H9 (cell line): Measurements from ENCODE around the gene PTPN13. TPM values are rescaled to one million over a fixed set of nuclear protein-coding genes. Genes with fewer than 3 reads are reported as not detected.

Experiments used
- DNase-seq: peaks from one replicate; pipeline ENCODE4 v3.0.0-alpha.2; 2017
- H2AFZ ChIP-seq: one replicate; pipeline ENCODE4 v1.6.1; 2013; ENCODE audit warnings: mild to moderate bottlenecking, low read length, control low read depth, moderate library complexity
- H2AK5ac ChIP-seq: 2 replicates; pipeline ENCODE4 v1.6.1; 2013; ENCODE audit warnings: low read length, control low read depth, mixed read lengths; ENCODE audit not compliant: insufficient read length
- H2BK120ac ChIP-seq: one replicate; pipeline ENCODE4 v1.6.1; 2013; ENCODE audit warnings: low read depth, mild to moderate bottlenecking, low read length, control low read depth, inconsistent platforms; ENCODE audit not compliant: poor library complexity, severe bottlenecking
- H2BK12ac ChIP-seq: 2 replicates; pipeline ENCODE4 v1.6.1; 2013; ENCODE audit warnings: low read length, control low read depth, mixed read lengths, low read depth; ENCODE audit not compliant: insufficient read length
- H2BK15ac ChIP-seq: 2 replicates; pipeline ENCODE4 v1.6.1; 2013; ENCODE audit warnings: low read depth, low read length, control low read depth
- H2BK20ac ChIP-seq: one replicate; pipeline ENCODE4 v1.6.1; 2013; ENCODE audit warnings: low read depth, mild to moderate bottlenecking, low read length, control low read depth, inconsistent platforms; ENCODE audit not compliant: poor library complexity, severe bottlenecking
- H2BK5ac ChIP-seq: 2 replicates; pipeline ENCODE4 v1.6.1; 2013; ENCODE audit warnings: low read length, control low read depth, mixed read lengths; ENCODE audit not compliant: insufficient read length
- H3K14ac ChIP-seq: 2 replicates; pipeline ENCODE4 v1.6.1; 2013; ENCODE audit warnings: low read length, control low read depth; ENCODE audit not compliant: insufficient read depth
- H3K18ac ChIP-seq: 2 replicates; pipeline ENCODE4 v1.6.1; 2013; ENCODE audit warnings: low read depth, mild to moderate bottlenecking, mixed read lengths, low read length, control low read depth; ENCODE audit not compliant: insufficient read length
- H3K23ac ChIP-seq: 2 replicates; pipeline ENCODE4 v1.6.1; 2013; ENCODE audit warnings: low read length, control low read depth, mixed read lengths, low read depth; ENCODE audit not compliant: insufficient read length
- H3K23me2 ChIP-seq: 2 replicates; pipeline ENCODE4 v1.6.1; 2013; ENCODE audit warnings: low read depth, mild to moderate bottlenecking, mixed read lengths, low read length, control low read depth; ENCODE audit not compliant: insufficient read length, poor library complexity, severe bottlenecking
- H3K27ac ChIP-seq: 2 replicates; pipeline ENCODE4 v1.5.1; 2013; ENCODE audit warnings: low read length, control low read depth, mixed read lengths, low read depth; ENCODE audit not compliant: insufficient read length
- H3K27me3 ChIP-seq: 2 replicates; pipeline ENCODE4 v1.6.1; 2013; ENCODE audit warnings: low read length, control low read depth, inconsistent platforms; ENCODE audit not compliant: insufficient read depth
- H3K4ac ChIP-seq: 2 replicates; pipeline ENCODE4 v1.6.1; 2013; ENCODE audit warnings: low read depth, mild to moderate bottlenecking, control low read depth, inconsistent platforms, low read length, moderate library complexity
- H3K4me1 ChIP-seq: 2 replicates; pipeline ENCODE4 v1.6.1; 2013; ENCODE audit warnings: low read length, control low read depth, inconsistent platforms; ENCODE audit not compliant: insufficient read depth
- H3K4me2 ChIP-seq: 2 replicates; pipeline ENCODE4 v1.6.1; 2013; ENCODE audit warnings: low read length, control low read depth, mixed read lengths; ENCODE audit not compliant: insufficient read length, insufficient read depth
- H3K56ac ChIP-seq: 2 replicates; pipeline ENCODE4 v1.6.1; 2013; ENCODE audit warnings: low read depth, mild to moderate bottlenecking, mixed read lengths, low read length, control low read depth; ENCODE audit not compliant: insufficient read length
- H3K79me1 ChIP-seq: 2 replicates; pipeline ENCODE4 v1.6.1; 2013; ENCODE audit warnings: low read depth, mild to moderate bottlenecking, moderate library complexity, low read length, control low read depth, inconsistent platforms; ENCODE audit not compliant: insufficient read depth, poor library complexity, severe bottlenecking
- H3K79me2 ChIP-seq: 2 replicates; pipeline ENCODE4 v1.6.1; 2013; ENCODE audit warnings: low read length, control low read depth, inconsistent platforms; ENCODE audit not compliant: insufficient read depth
- H3K9ac ChIP-seq: 2 replicates; pipeline ENCODE4 v1.6.1; 2013; ENCODE audit warnings: low read length, control low read depth, mixed read lengths; ENCODE audit not compliant: insufficient read length; ENCODE audit errors: extremely low read depth
- H3K9me3 ChIP-seq: one replicate; pipeline ENCODE4 v1.6.1; 2013; ENCODE audit warnings: low read depth, low read length, inconsistent platforms; ENCODE audit not compliant: control insufficient read depth
- H3T11ph ChIP-seq: one replicate; pipeline ENCODE4 v1.6.1; 2013; ENCODE audit warnings: mild to moderate bottlenecking, low read length, control low read depth, inconsistent platforms
- H4K20me1 ChIP-seq: one replicate; pipeline ENCODE4 v1.6.1; 2013; ENCODE audit not compliant: control insufficient read depth, insufficient read length, insufficient read depth
- H4K5ac ChIP-seq: 2 replicates; pipeline ENCODE4 v1.6.1; 2013; ENCODE audit warnings: low read depth, mild to moderate bottlenecking, mixed read lengths, low read length, control low read depth; ENCODE audit not compliant: insufficient read length
- H4K8ac ChIP-seq: replicated peaks from 2 replicates; pipeline ENCODE4 v1.6.1; 2013; ENCODE audit warnings: low read length, control low read depth, mixed read lengths, low read depth; ENCODE audit not compliant: insufficient read length
- H4K91ac ChIP-seq: 2 replicates; pipeline ENCODE4 v1.6.1; 2013; ENCODE audit warnings: low read depth, mild to moderate bottlenecking, moderate library complexity, mixed read lengths, low read length, control low read depth; ENCODE audit not compliant: insufficient read length
- H3K27ac Mint-ChIP-seq, 3 experiments: 2 replicates in 2 of 3; 3 replicates in 1 of 3; pipeline ENCODE4 v1.8.0; 2020 to 2021; ENCODE audit warnings: mixed read lengths in 3 of 3, mild to moderate bottlenecking in 1 of 3, moderate library complexity in 1 of 3
- H3K27me3 Mint-ChIP-seq: 2 replicates; pipeline ENCODE4 v1.8.0; 2021; ENCODE audit warnings: low read depth, mild to moderate bottlenecking, moderate library complexity, mixed read lengths
- H3K36me3 Mint-ChIP-seq, 3 experiments: 2 replicates in 2 of 3; 3 replicates in 1 of 3; pipeline ENCODE4 v1.8.0; 2020 to 2021; ENCODE audit warnings: low read depth in 3 of 3, mixed read lengths in 3 of 3; ENCODE audit not compliant: insufficient read depth in 1 of 3
- H3K4me1 Mint-ChIP-seq, 2 experiments: 2 replicates each; pipeline ENCODE4 v1.8.0; 2020; ENCODE audit warnings: mixed read lengths in 2 of 2
- H3K4me3 Mint-ChIP-seq, 2 experiments: 2 replicates in 1 of 2; 3 replicates in 1 of 2; pipeline ENCODE4 v1.8.0; 2020 to 2021; ENCODE audit warnings: mild to moderate bottlenecking in 2 of 2, mixed read lengths in 2 of 2, moderate library complexity in 1 of 2
- H3K9me3 Mint-ChIP-seq, 2 experiments: 2 replicates in 1 of 2; 3 replicates in 1 of 2; pipeline ENCODE4 v1.8.0; 2020; ENCODE audit warnings: mild to moderate bottlenecking in 2 of 2, mixed read lengths in 2 of 2, moderate library complexity in 1 of 2
- WGBS: extraction: QIAGEN DNeasy Blood & Tissue Kit; methylation state at CpG from one replicate; pipeline ENCODE4 v1.1.7; 2013; ENCODE audit warnings: missing lambda C conversion rate, low lambda C conversion rate, mixed read lengths; ENCODE audit not compliant: insufficient read length; ENCODE audit errors: extremely low coverage; 5-methylcytosine and 5-hydroxymethylcytosine counted together
- total RNA-seq: library from RNA; stranded (reverse); gene quantifications from 2 replicates; pipeline ENCODE4 v1.2.1, GENCODE V29; 2021
- TF ChIP-seq, protein P1 (sequence below): fragments of 200-600 bp; sonication (generic); conservative IDR thresholded peaks from 3 replicates; pipeline ENCODE4 v1.8.0; 2021; ENCODE audit warnings: antibody characterized with exemption, mild to moderate bottlenecking

The PTPN13 gene
- total RNA-seq, 1 experiment from 2014 or later = 34.9 TPM

- H3K14ac ChIP-seq = no peak overlapping the region
- DNase-seq = no peak
- H3K4me1 ChIP-seq = no peaks in the 10 kb centered on the region
- Mint-ChIP-seq H3K9me3 (peaks cover 3 to 9% of the 10 kb centered on the region in 2 experiments), H3K4me3 (no peak overlapping the region), H3K36me3 (peaks cover 17 to 22% (median 19%) of the 10 kb centered on the region in 3 experiments), H3K27ac (no peak overlapping the region), H3K4me1 (no peaks in the 10 kb centered on the region), H3K27me3 (no peaks in the 10 kb centered on the region)
- H2BK5ac ChIP-seq = no peak overlapping the region
- no peak overlapping the region for H2BK20ac ChIP-seq
- no peaks in the 10 kb centered on the region for H3K79me1 ChIP-seq
- H3T11ph ChIP-seq = no peak overlapping the region
- H3K27ac ChIP-seq = no peak overlapping the region
- H3K4ac ChIP-seq = no peak overlapping the region
- no peak overlapping the region for H3K18ac ChIP-seq
- H3K27me3 ChIP-seq = no peaks in the 10 kb centered on the region; the same call in 1 of the 2 replicates
- H2BK12ac ChIP-seq = no peak overlapping the region
- H4K20me1 ChIP-seq = no peaks in the 10 kb centered on the region
- no peak overlapping the region for H3K23ac ChIP-seq
- no peak overlapping the region for H2BK120ac ChIP-seq
- no peak overlapping the region for H3K9ac ChIP-seq
- no peak overlapping the region for H4K91ac ChIP-seq
- H4K5ac ChIP-seq = no peak overlapping the region
- TF ChIP-seq, protein P1, sequence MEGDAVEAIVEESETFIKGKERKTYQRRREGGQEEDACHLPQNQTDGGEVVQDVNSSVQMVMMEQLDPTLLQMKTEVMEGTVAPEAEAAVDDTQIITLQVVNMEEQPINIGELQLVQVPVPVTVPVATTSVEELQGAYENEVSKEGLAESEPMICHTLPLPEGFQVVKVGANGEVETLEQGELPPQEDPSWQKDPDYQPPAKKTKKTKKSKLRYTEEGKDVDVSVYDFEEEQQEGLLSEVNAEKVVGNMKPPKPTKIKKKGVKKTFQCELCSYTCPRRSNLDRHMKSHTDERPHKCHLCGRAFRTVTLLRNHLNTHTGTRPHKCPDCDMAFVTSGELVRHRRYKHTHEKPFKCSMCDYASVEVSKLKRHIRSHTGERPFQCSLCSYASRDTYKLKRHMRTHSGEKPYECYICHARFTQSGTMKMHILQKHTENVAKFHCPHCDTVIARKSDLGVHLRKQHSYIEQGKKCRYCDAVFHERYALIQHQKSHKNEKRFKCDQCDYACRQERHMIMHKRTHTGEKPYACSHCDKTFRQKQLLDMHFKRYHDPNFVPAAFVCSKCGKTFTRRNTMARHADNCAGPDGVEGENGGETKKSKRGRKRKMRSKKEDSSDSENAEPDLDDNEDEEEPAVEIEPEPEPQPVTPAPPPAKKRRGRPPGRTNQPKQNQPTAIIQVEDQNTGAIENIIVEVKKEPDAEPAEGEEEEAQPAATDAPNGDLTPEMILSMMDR = no peak
- no peaks in the 10 kb centered on the region for H3K9me3 ChIP-seq
- H2AK5ac ChIP-seq = no peak overlapping the region
- H3K56ac ChIP-seq = no peak overlapping the region
- no peak overlapping the region for H2BK15ac ChIP-seq
- no peaks in the 10 kb centered on the region for H3K23me2 ChIP-seq
- H2AFZ ChIP-seq = no peak overlapping the region
- WGBS = no CpG with 5 or more reads among the region's 1 CpG
- H4K8ac ChIP-seq = no peak overlapping the region
- H3K79me2 ChIP-seq = peaks cover 1% of the 10 kb centered on the region; the same call in 1 of the 2 replicates
- H3K4me2 ChIP-seq = no peak overlapping the region
Observed at GRCh38 chr4:86675548-86675947, 81.4 kb downstream of the PTPN13 start.
